A549 (cell line): Measurements from ENCODE around the gene PLCL1.

Experiments used
- CEBPB ChIP-seq, 2 experiments: fragments of >200 bp in 1 of 2; sonication (Bioruptor Twin) in 1 of 2; formaldehyde crosslinking in 1 of 2; IDR thresholded peaks; 2 replicates each; pipeline ENCODE4 v1.6.1; 2012 to 2016
- FOSL2 ChIP-seq, 2 experiments: fragments of 450-650 bp in 1 of 2; fragments of >200 bp in 1 of 2; sonication (Bioruptor Twin) in 1 of 2; formaldehyde crosslinking; IDR thresholded peaks; 2 replicates each; pipeline versions ENCODE4 v1.5.0 to v1.6.1; 2016 to 2020; ENCODE audit warnings: mild to moderate bottlenecking in 1 of 2, moderate library complexity in 1 of 2
- MAFK ChIP-seq: fragments of 450-650 bp; IDR thresholded peaks from 2 replicates; pipeline ENCODE4 v1.6.1; 2014; ENCODE audit not compliant: partially characterized antibody
- TF ChIP-seq, protein P1 (sequence below): fragments of >200 bp; sonication (Bioruptor Twin); formaldehyde crosslinking; IDR thresholded peaks from 3 replicates; pipeline ENCODE4 v1.5.1; 2016

DNA sequence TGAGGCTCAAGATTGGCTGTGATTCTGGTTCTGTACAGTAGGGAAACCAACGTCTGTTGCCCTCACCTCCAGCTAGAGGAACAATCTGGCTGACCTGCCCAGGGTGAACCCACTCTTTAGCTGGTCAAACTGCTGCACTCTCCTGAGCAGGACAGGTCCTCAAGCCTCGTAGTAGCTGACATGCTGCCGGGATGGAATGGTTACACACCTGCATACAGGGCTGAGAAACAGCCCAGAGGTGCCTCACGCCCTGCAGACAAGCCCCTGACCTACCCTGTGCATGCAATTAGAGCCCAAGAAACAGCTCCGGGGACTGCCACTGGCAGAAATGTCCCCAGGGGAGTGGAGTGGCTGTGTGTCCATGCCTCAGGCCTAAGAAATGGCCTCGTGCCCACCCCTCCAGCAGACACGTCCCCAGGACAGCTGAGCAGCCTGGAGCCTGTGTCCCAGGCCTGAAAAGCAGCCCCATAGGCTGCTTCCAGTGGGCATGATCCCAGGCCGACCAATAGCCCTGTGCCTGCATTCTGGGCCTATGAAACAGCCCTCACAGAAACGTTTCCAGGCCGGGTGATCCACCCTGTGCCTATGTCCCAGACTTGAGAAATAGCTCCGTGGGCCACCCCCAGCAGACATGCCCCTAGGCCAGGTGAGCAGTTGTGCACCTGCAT is 44.6 kb upstream of the PLCL1 start:
- TF ChIP-seq CEBPB (IDR thresholded peaks at IDR 0.05) (no peak), FOSL2 (IDR thresholded peaks at IDR 0.05) (no peak), FOSL2 (CRISPR knock-in tag; IDR thresholded peaks at IDR 0.05) (no peak), MAFK (no peak)
- TF ChIP-seq, protein P1, sequence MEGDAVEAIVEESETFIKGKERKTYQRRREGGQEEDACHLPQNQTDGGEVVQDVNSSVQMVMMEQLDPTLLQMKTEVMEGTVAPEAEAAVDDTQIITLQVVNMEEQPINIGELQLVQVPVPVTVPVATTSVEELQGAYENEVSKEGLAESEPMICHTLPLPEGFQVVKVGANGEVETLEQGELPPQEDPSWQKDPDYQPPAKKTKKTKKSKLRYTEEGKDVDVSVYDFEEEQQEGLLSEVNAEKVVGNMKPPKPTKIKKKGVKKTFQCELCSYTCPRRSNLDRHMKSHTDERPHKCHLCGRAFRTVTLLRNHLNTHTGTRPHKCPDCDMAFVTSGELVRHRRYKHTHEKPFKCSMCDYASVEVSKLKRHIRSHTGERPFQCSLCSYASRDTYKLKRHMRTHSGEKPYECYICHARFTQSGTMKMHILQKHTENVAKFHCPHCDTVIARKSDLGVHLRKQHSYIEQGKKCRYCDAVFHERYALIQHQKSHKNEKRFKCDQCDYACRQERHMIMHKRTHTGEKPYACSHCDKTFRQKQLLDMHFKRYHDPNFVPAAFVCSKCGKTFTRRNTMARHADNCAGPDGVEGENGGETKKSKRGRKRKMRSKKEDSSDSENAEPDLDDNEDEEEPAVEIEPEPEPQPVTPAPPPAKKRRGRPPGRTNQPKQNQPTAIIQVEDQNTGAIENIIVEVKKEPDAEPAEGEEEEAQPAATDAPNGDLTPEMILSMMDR, result no peak
